Activated T-cell treated with anti-CD3 and anti-CD28 coated beads, Interleukin-2, amount 50 U/mL, for 48 hours (primary cell): ENCODE measurements around the gene MGAM2.

Experiments
- DNase-seq, 2 experiments: peaks; one replicate each; pipeline ENCODE4 v3.0.0-alpha.2; 2020

The MGAM2 gene

DNA sequence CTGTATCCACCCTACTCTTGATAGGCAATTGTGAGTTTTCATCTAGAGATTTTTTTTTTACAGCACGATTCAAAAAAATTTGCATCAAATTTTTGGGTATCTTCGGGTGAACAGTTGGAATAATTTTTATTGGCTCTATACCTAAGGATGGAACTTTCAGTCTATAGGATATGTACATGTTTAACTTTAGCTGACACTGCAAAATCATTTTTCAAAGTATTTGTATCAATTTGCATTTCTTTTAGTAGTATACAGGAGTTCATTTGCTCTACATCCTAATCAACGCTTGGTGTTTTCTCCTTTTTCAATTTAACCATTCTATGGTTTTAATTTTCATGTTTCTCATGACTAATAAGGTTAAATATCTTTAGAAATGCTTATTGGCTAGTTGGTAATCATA is 11.7 kb downstream of the MGAM2 start:
- DNase-seq: no peak

DNA sequence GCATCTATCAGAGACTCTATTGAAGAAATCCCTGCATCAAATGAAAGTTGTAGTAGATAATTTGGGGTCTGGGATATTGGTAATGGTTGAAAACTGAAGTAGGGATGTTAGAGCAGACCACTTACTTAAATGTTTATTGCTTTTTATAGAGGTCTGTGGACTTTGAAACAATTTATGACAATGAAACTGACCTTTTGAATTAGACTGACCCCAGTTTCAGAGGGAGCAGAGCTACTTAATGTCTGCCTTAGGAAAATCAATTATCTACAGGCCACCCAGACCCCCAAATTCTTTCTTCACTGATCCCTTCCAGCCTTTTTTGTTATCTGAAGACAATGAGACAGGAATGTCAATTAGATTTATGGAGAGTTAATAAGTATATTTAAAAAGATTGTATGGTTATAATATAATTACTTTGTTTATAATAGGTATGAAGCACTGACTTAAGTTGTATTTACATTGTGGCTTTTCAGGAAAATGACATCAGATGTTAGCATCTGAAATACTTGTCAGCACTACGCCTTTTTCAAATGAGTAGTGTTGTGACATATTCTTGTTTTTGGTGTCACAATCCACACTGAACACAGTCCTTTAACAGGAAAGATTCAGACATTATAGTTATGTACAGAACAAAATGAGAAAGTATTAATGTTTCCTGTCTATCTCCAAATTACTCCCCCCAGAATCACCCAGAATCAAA is 13.9 kb downstream of the MGAM2 start:
- DNase-seq: no peak

DNA sequence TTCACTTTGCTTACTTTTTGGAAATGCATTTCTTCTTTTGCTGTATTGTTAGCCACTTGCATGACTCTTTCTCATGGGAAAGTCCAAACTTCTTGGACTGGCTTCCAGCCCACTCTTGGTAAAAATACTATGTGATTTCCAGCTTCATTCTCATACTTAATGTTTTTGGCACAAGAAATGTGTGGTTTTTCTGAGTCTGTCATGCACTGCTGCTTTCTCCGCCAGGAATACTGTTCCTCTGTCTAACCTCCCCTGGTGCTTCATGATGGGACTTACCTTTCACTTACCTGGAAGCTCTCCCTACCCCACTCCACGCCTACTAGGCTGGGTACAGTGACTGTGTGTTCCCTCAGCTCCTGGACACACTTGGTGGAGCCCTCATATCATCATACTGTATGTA is 18.7 kb downstream of the MGAM2 start:
- no peak for DNase-seq

DNA sequence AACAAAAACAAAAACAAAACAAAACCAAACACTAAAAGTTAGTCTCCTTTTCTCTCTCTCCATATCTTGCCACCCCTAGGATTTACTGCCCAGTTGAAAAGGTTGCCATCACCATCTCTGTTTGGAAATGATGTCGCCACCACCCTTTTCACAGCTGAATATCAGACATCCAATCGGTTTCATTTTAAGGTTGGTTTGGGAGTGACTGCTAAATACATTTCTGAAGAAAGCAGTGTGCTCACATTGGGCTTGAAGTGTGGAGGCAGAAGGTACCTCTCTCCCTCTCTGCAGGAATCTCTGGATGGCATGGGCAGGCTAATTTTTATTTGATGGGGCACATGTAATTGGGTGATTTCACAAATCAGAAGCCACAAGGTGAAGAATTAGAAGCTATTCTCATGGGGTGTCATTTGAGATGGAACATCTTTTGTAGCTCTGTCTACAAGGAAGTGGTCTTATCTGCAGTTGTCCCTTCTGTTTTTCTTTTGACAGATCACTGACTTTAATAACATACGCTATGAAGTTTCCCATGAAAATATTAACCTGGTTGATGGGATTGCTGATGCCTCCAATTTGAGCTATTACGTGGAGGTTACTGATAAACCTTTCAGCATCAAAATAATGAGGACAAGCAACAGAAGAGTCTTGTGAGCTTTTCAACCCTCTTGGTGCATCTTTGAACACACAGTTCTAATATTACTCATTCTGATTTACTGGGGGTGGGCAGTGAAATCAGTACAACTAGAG is 20.1 kb downstream of the MGAM2 start:
- DNase-seq: no peak

DNA sequence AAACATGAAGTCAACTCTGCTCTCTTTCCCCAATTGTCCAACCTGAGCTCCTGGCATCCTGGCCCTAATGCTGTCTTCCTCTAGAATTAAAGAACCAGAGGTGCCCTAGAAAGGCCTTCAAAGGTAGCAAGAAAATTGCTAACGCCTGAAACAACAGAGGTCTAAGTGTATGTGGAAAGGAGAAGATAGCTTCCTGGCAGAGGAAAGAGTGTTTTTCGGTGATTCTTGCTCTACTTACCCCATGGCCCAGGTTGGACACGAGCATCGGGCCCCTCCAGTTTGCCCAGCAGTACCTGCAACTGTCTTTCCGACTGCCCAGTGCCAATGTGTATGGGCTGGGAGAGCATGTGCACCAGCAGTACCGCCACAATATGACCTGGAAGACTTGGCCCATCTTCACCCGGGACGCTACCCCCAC is 22.2 kb downstream of the MGAM2 start:
- DNase-seq: no peak

DNA sequence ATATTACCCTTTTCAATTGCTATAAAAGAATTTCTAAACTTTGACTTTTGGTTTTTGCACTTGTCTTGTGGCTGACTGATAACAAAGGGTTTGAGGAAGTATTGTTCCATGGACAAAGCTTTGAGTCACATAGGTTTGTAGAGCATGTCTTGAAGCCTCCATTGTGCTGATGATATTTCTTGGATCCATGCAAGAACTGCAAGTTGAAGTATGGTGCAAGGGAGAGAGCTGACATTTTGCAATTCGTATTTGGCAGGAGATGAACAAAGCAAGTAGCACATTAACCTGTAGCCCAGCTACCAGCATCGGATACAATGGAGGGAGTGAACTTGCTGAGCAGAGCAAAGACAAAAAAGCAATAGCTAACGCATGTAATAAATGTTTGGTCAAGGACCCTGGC is 23.4 kb downstream of the MGAM2 start:
- no peak for DNase-seq

DNA sequence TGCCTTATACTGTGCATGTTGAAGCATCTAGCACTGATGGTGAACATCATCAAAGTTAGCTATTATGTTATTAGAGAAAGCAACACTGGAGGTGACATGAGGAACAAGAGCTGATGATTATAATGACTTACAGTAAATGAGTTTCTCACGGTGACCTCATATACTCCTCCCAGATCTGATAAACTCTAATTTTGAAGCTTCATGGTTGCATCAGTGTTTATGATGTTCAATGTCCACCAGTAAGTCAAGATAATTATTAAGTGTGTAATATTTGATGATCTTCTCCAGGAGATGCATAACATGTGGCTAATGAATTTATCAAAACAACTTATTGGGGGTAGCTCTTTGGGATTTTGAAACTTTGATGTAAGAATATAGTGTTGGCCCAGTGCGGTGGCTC is 27.5 kb downstream of the MGAM2 start:
- no peak for DNase-seq

DNA sequence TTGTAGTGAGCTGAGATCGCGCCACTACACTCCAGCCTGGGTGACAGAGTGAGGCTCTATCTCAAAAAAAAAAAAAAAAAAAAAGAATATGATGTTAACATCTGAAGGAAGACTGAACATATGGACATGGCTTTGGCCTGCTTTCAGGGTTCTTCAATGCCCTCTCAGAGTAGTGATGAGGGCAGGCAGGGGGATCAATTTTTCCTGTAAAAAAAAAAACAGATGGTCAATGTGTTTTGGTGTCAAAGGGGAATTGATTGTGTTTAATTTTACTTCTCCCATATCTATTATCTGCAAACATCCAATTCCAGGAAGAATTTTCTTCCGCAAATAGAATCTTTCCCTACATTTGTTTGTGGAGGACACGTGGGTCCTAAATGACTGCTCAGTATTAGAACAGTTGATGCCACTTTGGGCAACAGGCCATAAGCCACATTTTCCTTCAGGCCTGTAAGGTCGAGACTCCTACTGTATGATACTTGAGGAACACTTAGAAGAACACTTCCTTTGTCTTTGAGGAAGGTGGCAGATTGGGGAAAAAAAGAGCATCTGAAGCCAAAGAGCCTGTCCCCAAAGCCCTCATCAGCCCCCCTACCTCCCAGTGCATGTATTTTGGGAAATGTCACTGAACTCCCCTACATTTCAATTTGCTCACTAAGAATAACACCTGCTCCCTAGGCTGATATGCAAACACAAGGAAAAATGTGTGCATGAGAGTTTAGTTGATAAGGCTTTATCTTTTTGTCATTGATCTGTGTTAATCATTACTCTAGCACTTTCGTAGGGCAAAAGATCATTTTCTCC is 28.3 kb downstream of the MGAM2 start:
- no peak for DNase-seq

DNA sequence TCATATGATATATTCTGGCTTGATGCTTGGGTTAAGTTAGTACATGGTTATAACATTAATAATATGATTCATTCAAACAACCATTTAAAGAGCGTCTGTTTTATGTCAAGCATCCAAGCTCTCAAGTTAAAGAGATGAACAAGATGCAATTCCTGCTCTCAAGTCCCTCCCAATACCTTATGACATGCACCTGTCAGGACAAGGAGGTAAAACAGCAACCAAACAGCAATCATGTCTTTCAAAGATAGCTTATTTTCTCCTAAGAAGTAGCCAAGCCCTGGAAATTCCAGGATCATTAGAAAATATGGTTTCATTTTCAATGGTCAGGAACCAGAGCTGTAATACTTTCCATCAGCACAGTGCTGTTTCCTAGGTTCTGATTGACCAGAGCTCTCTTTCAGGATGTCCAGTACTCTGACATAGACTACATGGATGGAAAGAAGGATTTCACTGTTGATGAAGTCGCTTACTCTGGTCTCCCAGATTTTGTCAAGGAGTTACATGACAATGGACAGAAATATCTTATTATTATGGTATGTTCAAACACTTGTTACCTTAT is 29.0 kb downstream of the MGAM2 start:
- no peak for DNase-seq

DNA sequence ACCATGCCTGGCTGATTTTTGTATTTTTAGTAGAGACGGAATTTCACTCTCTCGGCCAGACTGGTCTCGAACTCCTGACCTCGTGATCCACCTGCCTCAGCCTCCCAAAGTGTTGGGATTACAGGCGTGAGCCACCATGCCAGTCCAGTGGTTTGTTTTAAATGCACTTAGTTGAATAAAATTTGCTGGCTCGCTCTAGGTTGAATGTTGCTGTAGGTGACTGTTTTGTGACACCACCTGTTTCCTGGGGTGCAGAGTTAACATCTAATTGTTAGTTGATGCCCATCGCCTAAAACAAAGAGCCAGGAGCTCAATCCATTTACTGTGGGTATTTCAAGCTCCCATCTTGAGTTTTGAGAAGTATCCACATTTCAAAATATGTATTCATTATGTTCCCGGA is 31.2 kb downstream of the MGAM2 start:
- no peak for DNase-seq

DNA sequence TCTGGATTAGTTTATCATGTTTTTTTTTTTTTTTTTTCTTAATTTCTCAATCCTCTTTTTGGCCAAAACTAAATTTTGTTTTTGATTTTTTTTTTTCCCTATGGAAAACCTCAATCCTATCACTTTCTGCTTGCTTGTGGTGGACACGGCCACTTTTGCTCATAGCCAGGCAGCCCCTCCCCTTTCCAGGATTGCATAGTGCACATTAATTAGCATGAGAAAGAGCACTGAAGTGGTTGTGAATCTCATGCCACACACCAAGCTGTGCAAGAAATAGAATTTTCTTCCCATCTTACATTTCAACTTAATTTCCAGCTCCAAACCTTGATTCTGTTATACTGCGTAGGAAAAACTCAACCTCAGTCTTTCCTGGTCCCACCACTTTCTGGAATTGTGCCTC is 34.6 kb downstream of the MGAM2 start:
- no peak for DNase-seq

DNA sequence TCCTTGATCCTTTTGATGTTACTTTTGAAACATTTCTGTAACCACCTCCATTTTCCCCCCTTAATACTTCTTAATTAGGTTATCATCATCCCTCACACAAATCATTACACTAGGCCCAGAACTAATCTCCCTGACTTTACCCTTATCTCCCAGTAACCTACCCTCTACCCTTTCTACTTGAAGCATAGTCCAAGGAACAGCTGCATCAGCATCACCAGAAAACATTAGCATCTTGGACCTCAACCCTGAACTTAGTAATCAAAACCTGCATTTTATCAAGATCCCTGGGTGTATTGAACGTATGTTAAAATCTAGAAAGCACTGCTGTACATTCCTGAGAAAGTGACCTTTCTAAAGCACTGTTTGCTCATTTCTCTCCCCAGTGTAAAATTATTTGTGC is 38.8 kb downstream of the MGAM2 start:
- DNase-seq: no peak

DNA sequence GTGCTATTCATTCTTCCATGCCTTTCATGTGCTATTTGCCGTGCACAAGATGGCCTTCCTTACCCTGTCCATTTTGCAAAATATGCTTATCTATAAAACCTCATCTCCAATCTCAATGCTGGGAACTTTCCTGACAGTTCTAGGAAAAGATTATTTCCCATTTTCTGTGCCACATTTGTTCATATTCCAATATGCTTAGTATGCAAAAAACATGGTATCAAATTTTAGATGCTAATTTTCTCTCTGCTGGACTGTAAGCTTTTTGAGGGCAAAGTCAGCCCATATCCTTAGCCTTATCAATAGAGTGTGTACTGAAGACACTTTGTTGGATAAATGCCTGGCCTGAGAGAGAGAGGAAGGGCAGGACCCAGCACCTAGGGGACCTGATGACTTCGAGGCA is 39.4 kb downstream of the MGAM2 start:
- DNase-seq: no peak

DNA sequence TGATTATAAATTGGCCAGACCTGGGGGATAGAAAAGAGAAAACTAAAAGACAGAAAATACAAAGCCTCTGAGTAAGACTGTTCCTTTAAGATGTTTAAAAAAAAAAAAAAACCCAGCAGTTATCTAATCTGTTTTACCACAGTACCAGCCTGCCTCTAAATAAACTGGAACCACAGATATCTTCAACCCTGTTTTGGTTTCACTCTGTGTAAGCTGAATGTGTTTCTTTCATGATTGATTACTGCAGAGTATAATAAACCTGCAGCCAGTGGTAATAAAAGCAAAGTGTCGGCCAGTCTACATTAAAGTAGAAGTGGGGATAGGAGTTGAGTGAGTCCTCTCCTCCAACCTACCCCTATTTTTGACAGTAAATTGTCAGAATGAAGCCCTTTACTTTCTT is 40.6 kb downstream of the MGAM2 start:
- DNase-seq: no peak

DNA sequence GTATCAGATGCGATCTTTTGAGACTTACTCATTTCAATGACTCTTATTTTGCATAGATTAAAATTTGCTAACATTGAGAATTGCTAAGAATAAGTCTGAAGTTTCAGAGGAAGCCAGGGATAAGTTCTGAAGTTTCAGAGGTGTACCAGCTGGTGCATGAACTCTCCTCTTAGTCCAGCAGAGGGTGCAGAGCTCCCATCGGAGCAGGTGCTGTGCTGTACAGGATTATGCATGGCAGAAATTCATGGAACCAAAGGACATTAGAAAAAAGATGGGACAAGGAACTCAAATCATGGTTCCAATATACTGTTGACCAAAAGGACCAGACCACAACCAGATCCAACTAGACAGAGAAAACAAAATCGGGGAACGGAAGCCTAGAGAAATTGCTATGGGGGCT is 41.9 kb downstream of the MGAM2 start:
- no peak for DNase-seq

DNA sequence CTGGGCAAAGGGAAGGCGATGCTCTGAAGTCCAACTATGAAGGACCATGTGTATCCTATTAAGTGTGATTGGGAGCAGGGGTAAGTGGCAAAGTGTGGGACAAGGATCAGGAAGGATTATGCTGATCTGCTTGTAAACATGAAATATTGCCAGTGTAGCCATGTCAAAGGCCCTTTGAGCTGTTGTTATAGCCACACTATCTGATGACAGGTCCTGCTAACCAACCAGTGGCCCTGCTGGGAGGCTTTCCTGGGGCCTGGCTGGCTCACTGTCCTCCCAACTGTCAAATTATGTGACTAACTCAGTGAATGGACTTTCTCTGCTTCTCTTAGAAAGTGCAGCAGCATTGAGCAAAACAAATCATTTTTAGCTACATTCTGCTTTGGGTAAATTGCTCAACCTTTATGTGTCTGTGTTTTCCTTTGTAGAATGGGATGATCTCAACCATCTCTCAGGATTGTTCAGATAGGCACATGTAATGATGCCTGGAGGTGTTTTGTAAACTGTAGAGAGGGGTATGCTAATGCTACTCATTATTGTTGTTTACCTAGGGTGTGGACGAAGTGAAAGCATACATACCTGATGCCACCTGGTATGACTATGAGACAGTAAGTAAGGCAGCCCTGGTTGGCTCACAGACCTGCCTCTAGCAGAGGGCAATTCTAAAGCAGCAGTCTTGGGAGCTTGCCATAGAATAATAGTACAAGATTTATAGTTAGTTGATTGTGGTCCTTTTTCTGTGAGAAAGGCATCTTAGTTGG is 47.4 kb downstream of the MGAM2 start:
- no peak for DNase-seq

DNA sequence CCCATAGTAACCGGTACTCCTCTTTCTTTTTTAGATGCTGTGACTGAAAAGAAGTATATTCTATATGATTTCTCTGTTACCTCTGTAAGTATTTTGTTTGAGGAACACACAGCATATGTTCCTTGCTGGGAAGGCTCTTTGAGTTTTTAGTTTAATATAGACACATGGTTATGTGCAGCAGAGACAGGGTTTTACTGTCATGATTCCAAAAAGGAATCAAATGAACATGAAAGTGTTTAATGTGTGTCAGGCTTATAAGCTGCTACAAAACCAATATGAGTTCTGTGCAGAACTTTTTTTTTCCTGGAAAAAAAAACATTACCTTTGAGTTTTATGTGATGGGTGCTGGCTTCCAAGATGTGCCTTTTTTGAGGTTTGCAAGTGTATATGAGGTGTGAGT is 50.4 kb downstream of the MGAM2 start:
- DNase-seq: no peak

DNA sequence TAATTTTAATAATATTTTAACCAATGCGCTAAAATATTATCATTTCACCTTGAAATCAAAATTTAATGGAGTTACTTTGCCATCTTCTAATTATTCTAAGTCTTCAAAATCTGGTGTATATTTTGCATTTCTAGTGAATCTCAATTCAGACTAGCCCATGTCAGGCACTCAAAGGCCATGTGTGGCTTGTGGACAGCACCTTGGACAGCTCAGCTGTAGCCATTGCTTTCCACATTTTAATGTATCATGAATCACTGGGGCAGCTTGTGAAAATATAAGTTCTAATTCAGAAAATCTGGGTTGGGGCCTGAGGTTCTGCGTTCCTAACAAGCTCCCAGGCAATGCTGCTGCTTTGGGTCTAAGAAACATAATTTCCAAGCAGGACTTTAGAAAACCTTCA is 57.2 kb downstream of the MGAM2 start:
- no peak for DNase-seq

DNA sequence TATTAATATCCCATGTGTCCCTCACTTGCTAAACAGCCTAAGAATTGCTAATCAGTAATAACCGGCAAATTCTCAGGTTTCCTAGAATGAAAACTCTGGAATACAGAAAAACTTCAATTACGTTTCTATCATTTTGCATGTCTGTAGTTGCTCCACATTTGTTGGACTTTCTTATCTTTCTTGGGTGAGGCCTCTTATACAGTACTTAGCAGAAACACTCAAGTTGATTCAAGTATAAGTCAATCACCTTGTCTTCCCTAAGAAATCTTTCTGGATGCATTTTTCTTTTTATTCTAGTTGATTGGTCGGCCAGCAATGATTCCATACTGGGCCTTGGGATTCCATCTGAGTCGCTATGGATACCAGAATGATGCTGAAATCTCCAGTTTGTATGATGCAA is 61.4 kb downstream of the MGAM2 start:
- no peak for DNase-seq

DNA sequence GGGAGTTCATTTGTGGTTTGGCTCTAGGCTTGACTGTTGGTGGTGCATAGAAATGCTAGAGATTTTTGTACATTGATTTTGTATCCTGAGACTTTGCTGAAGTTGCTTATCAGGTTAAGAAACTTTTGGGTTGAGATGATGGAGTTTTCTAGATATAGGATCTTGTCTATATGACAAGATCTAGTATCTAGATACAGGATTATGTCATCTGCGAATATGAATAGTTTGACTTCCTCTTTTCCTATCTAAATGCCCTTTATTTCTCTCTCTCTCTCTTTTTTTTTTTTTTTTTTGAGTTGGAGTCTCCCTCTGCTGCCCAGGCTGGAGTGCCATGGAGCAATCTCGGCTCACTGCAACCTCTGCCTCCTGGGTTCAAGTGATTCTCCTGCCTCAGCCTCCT is 62.9 kb downstream of the MGAM2 start:
- no peak for DNase-seq

DNA sequence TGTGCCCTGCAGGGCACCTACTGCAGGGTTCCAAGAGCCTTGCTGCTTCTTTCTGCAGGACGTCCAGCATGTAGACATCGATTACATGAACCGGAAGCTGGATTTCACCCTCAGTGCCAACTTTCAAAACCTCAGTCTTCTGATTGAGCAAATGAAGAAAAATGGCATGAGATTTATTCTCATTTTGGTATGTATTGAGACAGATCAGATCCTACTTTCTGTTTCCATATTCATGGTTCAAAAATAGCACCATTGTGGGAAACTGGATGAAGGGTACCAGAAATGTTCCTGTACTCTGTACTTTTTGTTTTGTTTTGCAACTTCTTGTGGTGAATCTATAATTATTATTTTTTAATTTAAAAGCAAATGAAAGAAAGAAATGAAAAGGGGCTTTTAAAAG is 64.1 kb downstream of the MGAM2 start:
- DNase-seq: no peak

DNA sequence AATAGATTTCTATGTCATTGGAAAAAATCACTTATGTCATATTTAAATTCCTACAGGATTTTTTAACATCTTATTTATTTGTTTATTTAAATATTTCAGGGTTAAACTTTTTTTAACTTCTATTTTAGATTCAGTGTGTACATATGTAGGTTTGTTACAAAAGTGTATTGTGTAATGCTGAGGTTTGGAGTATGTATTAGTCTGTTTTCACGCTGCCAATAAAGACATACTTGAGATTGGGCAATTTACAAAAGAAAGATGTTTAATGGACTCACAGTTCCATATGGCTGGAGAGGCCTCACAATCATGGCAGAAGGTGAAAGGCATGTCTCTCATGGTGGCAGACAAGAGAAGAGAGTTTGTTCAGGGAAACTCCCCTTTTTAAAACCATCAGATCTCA is 65.4 kb downstream of the MGAM2 start:
- DNase-seq: no peak

DNA sequence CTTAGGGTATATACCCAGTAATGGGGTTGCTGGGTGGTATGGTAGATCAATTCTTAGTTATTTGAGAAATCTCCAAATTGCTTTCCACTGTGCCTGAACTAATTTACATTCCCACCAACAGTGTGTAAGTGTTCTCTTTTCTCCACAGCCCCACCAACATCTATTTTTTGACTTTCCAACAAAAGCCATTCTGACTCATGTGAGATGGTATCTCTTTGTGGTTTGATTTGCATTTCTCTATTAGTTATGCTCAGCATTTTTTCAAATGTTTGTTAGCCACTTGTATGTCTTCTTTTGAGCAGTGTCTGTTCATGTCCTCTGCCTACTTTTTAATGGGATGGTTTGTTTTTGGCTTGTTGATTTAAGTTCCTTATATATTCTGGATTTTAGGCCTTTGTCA is 66.4 kb downstream of the MGAM2 start:
- no peak for DNase-seq
